HEK293 (cell line): ENCODE results near the gene KANSL3.

Experiments
- CTCF ChIA-PET: fragments of 350-600 bp; formaldehyde crosslinking; extraction: SDS; loops from one replicate; lab custom pipeline; 2021; ENCODE audit warnings: antibody characterized with exemption; lab: Yijun Ruan, JAX
- POLR2A ChIA-PET: fragments of 300-600 bp; formaldehyde crosslinking; extraction: SDS; loops from one replicate; lab custom pipeline; 2020; ENCODE audit warnings: antibody characterized with exemption, inconsistent platforms; lab: Yijun Ruan, JAX
- H3K27ac ChIP-seq: fragments of 200-500 bp; sonication (Bioruptor generic); 2 replicates; pipeline ENCODE4 v1.5.1; 2014; ENCODE audit warnings: low read depth, low read length, control low read depth, inconsistent platforms; ENCODE audit errors: extremely low read depth
- H3K36me3 ChIP-seq, 2 experiments: fragments of 200-500 bp in 1 of 2; sonication (Bioruptor generic) in 1 of 2; 1 replicate in 1 of 2; 2 replicates in 1 of 2; pipeline ENCODE4 v1.5.1; 2014 to 2017; ENCODE audit warnings: inconsistent platforms in 2 of 2, low read length in 2 of 2; ENCODE audit not compliant: control insufficient read depth in 2 of 2, insufficient read depth in 1 of 2
- H3K4me1 ChIP-seq: fragments of 200-500 bp; sonication (Bioruptor generic); 2 replicates; pipeline ENCODE4 v1.5.1; 2014; ENCODE audit warnings: mild to moderate bottlenecking, low read length, inconsistent platforms; ENCODE audit not compliant: control insufficient read depth, insufficient read depth
- H3K4me3 ChIP-seq: 2 replicates; pipeline ENCODE4 v1.5.1; 2011; ENCODE audit warnings: low read depth, mild to moderate bottlenecking, control low read depth, low read length, moderate library complexity
- H3K9me3 ChIP-seq: fragments of 200-500 bp; sonication (Bioruptor generic); 2 replicates; pipeline ENCODE4 v1.5.1; 2014; ENCODE audit warnings: low read depth, low read length, inconsistent platforms; ENCODE audit not compliant: control insufficient read depth, insufficient read depth
- GLIS1 ChIP-seq: fragments of 450-650 bp; formaldehyde crosslinking; IDR thresholded peaks from 2 replicates; pipeline ENCODE4 v1.5.1; 2016; ENCODE audit warnings: missing biosample characterization, missing genetic modification characterization
- HIC1 ChIP-seq: fragments of 450-650 bp; formaldehyde crosslinking; IDR thresholded peaks from 2 replicates; pipeline ENCODE4 v1.5.1; 2016; ENCODE audit warnings: missing biosample characterization, missing genetic modification characterization
- KLF9 ChIP-seq: fragments of 450-650 bp; formaldehyde crosslinking; IDR thresholded peaks from 2 replicates; pipeline ENCODE4 v1.5.1; 2016; ENCODE audit warnings: missing biosample characterization, missing genetic modification characterization, low read depth
- PRDM10 ChIP-seq: fragments of 450-650 bp; formaldehyde crosslinking; IDR thresholded peaks from 2 replicates; pipeline ENCODE4 v1.5.1; 2016; ENCODE audit warnings: missing biosample characterization, missing genetic modification characterization
- WT1 ChIP-seq: fragments of 450-650 bp; formaldehyde crosslinking; IDR thresholded peaks from 2 replicates; pipeline ENCODE4 v1.5.1; 2016; ENCODE audit warnings: missing biosample characterization, missing genetic modification characterization
- ZFP37 ChIP-seq: fragments of 450-650 bp; formaldehyde crosslinking; IDR thresholded peaks from 2 replicates; pipeline ENCODE4 v1.5.1; 2016; ENCODE audit warnings: missing biosample characterization, missing genetic modification characterization
- ZNF132 ChIP-seq: fragments of 450-650 bp; formaldehyde crosslinking; IDR thresholded peaks from 2 replicates; pipeline ENCODE4 v1.5.1; 2017; ENCODE audit warnings: missing biosample characterization, missing genetic modification characterization, borderline replicate concordance
- ZNF221 ChIP-seq: fragments of 450-650 bp; formaldehyde crosslinking; IDR thresholded peaks from 2 replicates; pipeline ENCODE4 v1.5.1; 2017; ENCODE audit warnings: missing biosample characterization, missing genetic modification characterization, borderline replicate concordance
- ZNF280D ChIP-seq: fragments of 450-650 bp; formaldehyde crosslinking; IDR thresholded peaks from 2 replicates; pipeline ENCODE4 v1.5.1; 2016; ENCODE audit warnings: missing biosample characterization, missing genetic modification characterization
- ZNF302 ChIP-seq: fragments of 450-650 bp; formaldehyde crosslinking; IDR thresholded peaks from 2 replicates; pipeline ENCODE4 v1.5.1; 2016; ENCODE audit warnings: missing biosample characterization, missing genetic modification characterization, low read depth
- ZNF335 ChIP-seq: fragments of 450-650 bp; formaldehyde crosslinking; conservative IDR thresholded peaks from 2 replicates; pipeline ENCODE4 v1.5.1; 2016; ENCODE audit warnings: missing biosample characterization, missing genetic modification characterization
- ZNF513 ChIP-seq: fragments of 450-650 bp; IDR thresholded peaks from 2 replicates; pipeline ENCODE4 v1.5.1; 2018; ENCODE audit warnings: missing biosample characterization, missing genetic modification characterization
- ZNF549 ChIP-seq: fragments of 450-650 bp; IDR thresholded peaks from 2 replicates; pipeline ENCODE4 v1.5.1; 2018; ENCODE audit warnings: missing biosample characterization, missing genetic modification characterization, mild to moderate bottlenecking, inconsistent platforms, moderate library complexity
- ZNF654 ChIP-seq: fragments of 450-650 bp; formaldehyde crosslinking; IDR thresholded peaks from 2 replicates; pipeline ENCODE4 v1.5.1; 2016; ENCODE audit warnings: low read depth, missing biosample characterization, missing genetic modification characterization
- ZNF791 ChIP-seq: fragments of 450-650 bp; formaldehyde crosslinking; IDR thresholded peaks from 2 replicates; pipeline ENCODE4 v1.5.1; 2016; ENCODE audit warnings: missing biosample characterization, missing genetic modification characterization
- ZSCAN23 ChIP-seq: fragments of 450-650 bp; formaldehyde crosslinking; IDR thresholded peaks from 2 replicates; pipeline ENCODE4 v1.5.1; 2016; ENCODE audit warnings: missing biosample characterization, missing genetic modification characterization
- TF ChIP-seq, protein P1 (sequence below): fragments of 450-650 bp; formaldehyde crosslinking; IDR thresholded peaks from 2 replicates; pipeline ENCODE4 v1.5.1; 2017; ENCODE audit warnings: missing biosample characterization, missing genetic modification characterization
- TF ChIP-seq, protein P2 (sequence below): fragments of 450-650 bp; formaldehyde crosslinking; IDR thresholded peaks from 2 replicates; pipeline ENCODE4 v1.5.1; 2016; ENCODE audit warnings: missing biosample characterization, missing genetic modification characterization
- TF ChIP-seq, protein P3 (sequence below): fragments of 450-650 bp; formaldehyde crosslinking; IDR thresholded peaks from 2 replicates; pipeline ENCODE4 v1.5.1; 2016; ENCODE audit warnings: missing biosample characterization, missing genetic modification characterization

KANSL3 gene

DNA sequence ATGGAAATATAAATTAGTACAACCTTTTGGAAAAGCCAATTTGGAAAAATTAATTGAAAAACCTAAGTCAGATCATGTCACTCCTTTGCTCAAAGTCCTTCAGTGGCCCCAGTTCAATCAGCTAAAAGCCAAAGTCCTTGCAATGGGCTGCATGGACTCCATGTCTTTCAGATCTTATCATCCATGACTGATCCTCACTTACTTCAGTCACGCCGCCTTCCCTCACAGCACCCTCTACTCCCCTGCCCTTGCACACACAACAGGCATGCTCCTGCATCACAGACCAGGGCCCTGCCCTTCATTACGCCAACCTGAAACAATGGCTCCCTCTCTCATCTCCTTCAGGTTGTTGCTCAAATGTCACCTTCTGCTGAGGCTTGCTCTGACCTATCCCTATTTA, 15.6 kb downstream of the KANSL3 start:
- H3K9me3 ChIP-seq, result no peaks in the 10 kb centered on the region
- peaks cover 37 to 44% of the 10 kb centered on the region in 2 experiments for H3K36me3 ChIP-seq
- ChIA-PET POLR2A (interaction anchor here (0.6 kb wide), 1 partner anchor 170 kb away, joined by 3 read pairs; no protein-coding TSS in a partner anchor), CTCF (interaction anchor here (1.4 kb wide), 1 partner anchor 29 kb away, joined by 3 read pairs; no protein-coding TSS in a partner anchor)
- H3K4me1 ChIP-seq, result peaks cover 12% of the 10 kb centered on the region
- H3K4me3 ChIP-seq, result no peak overlapping the region
- H3K27ac ChIP-seq, result no peak overlapping the region
- no peak for TF ChIP-seq ZNF280D
- TF ChIP-seq ZNF302 (tag by site-specific recombination), result no peak
- TF ChIP-seq, protein P1, sequence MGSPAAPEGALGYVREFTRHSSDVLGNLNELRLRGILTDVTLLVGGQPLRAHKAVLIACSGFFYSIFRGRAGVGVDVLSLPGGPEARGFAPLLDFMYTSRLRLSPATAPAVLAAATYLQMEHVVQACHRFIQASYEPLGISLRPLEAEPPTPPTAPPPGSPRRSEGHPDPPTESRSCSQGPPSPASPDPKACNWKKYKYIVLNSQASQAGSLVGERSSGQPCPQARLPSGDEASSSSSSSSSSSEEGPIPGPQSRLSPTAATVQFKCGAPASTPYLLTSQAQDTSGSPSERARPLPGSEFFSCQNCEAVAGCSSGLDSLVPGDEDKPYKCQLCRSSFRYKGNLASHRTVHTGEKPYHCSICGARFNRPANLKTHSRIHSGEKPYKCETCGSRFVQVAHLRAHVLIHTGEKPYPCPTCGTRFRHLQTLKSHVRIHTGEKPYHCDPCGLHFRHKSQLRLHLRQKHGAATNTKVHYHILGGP (tag by site-specific recombination), result no peak
- TF ChIP-seq ZNF654 (tag by site-specific recombination), result no peak
- no peak for TF ChIP-seq GLIS1 (tag by site-specific recombination)
- no peak for TF ChIP-seq PRDM10 (tag by site-specific recombination)
- TF ChIP-seq ZNF132 (tag by site-specific recombination), result no peak
- TF ChIP-seq, protein P2, sequence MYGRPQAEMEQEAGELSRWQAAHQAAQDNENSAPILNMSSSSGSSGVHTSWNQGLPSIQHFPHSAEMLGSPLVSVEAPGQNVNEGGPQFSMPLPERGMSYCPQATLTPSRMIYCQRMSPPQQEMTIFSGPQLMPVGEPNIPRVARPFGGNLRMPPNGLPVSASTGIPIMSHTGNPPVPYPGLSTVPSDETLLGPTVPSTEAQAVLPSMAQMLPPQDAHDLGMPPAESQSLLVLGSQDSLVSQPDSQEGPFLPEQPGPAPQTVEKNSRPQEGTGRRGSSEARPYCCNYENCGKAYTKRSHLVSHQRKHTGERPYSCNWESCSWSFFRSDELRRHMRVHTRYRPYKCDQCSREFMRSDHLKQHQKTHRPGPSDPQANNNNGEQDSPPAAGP (tag by site-specific recombination), result no peak
- no peak for TF ChIP-seq HIC1 (tag by site-specific recombination)
- TF ChIP-seq ZFP37 (tag by site-specific recombination), result no peak
- TF ChIP-seq ZNF549 (tag by site-specific recombination), result no peak
- TF ChIP-seq KLF9, result no peak
- TF ChIP-seq, protein P3, sequence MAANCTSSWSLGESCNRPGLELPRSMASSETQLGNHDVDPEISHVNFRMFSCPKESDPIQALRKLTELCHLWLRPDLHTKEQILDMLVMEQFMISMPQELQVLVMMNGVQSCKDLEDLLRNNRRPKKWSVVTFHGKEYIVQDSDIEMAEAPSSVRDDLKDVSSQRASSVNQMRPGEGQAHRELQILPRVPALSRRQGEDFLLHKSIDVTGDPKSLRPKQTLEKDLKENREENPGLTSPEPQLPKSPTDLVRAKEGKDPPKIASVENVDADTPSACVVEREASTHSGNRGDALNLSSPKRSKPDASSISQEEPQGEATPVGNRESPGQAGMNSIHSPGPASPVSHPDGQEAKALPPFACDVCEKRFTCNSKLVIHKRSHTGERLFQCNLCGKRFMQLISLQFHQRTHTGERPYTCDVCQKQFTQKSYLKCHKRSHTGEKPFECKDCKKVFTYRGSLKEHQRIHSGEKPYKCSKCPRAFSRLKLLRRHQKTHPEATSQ, result no peak
- TF ChIP-seq ZSCAN23 (tag by site-specific recombination), result no peak
- no peak for TF ChIP-seq WT1 (tag by site-specific recombination)
- TF ChIP-seq ZNF335 (tag by site-specific recombination), result no peak
- TF ChIP-seq ZNF221, result no peak
- no peak for TF ChIP-seq ZNF791 (tag by site-specific recombination)
- no peak for TF ChIP-seq ZNF513
